ENCODE results near the gene LIMA1. TPM values are rescaled to one million over a fixed set of nuclear protein-coding genes. Genes with fewer than 3 reads are reported as not detected.
"Not testable (repeated sequence)": the region's sequence is repeated elsewhere in the genome, so short reads cannot be mapped to it uniquely, and the experiment has no call there.

Gene LIMA1
- polyA plus RNA-seq, 3 donors, result 15.9 to 134 (median 108) TPM

- H3K27ac ChIP-seq (ENCODE audit: low read depth, low read length), result no peak overlapping the region
- 26 to 41% (median 36%) methylated on average over 1 of the region's 1 CpG for WGBS, 3 donors
Observed at GRCh38 chr12:50175716-50176026, 107.6 kb downstream of the LIMA1 start.

GRCh38 chr12:50174971-50175715 lies 108.2 kb downstream of the LIMA1 start:
- 59 to 69% (median 66%) methylated on average over 16 of the region's 16 CpGs for WGBS, 3 donors
- H3K27ac ChIP-seq (ENCODE audit: low read depth, low read length), result no peak overlapping the region

- H3K27ac ChIP-seq (ENCODE audit: low read depth, low read length), result peak within 1 kb of the TSS; percentile 80
- WGBS, 3 donors, result 1% methylated on average over 61 to 70 of the region's 70 CpGs
Observed at GRCh38 chr12:50167049-50167828, 116.1 kb downstream of the LIMA1 start, which contains the start of gene CERS5. Gene CERS5, minus strand, starts transcription at chr12:50167369. Its CDS starts 72 bp downstream, at chr12:50167297.

- peak overlapping the region; percentile 80 for H3K27ac ChIP-seq (ENCODE audit: low read depth, low read length)
- WGBS, 3 donors, result 0 to 1% (median 1%) methylated on average over 12 of the region's 12 CpGs
Observed at GRCh38 chr12:50166799-50167048, 116.6 kb downstream of the LIMA1 start.

- WGBS, 3 donors, result 95 to 97% (median 95%) methylated on average over 16 to 20 of the region's 20 CpGs
- H3K27ac ChIP-seq (ENCODE audit: low read depth, low read length), result no peak overlapping the region
Observed at GRCh38 chr12:50164963-50165362, 118.4 kb downstream of the LIMA1 start.

GRCh38 chr12:50162230-50162629 lies 121.1 kb downstream of the LIMA1 start:
- H3K27ac ChIP-seq (ENCODE audit: low read depth, low read length), result no peak overlapping the region
- WGBS, 3 donors, result 44 to 69% (median 46%) methylated on average over 2 of the region's 2 CpGs

GRCh38 chr12:50160643-50161042 lies 122.7 kb downstream of the LIMA1 start:
- no peak overlapping the region for H3K27ac ChIP-seq (ENCODE audit: low read depth, low read length)

- no peak overlapping the region for H3K27ac ChIP-seq (ENCODE audit: low read depth, low read length)
- WGBS, 3 donors, result 91 to 94% (median 94%) methylated on average over 2 of the region's 2 CpGs
Observed at GRCh38 chr12:50157259-50157658, 126.1 kb downstream of the LIMA1 start.

GRCh38 chr12:50156641-50157040 lies 126.7 kb downstream of the LIMA1 start:
- no peak overlapping the region for H3K27ac ChIP-seq (ENCODE audit: low read depth, low read length)

- not testable (repeated sequence) for H3K27ac ChIP-seq (ENCODE audit: low read depth, low read length)
- WGBS, 3 donors, result 93 to 98% (median 95%) methylated on average over 5 of the region's 5 CpGs
Observed at GRCh38 chr12:50154947-50155346, 128.4 kb downstream of the LIMA1 start.

- H3K27ac ChIP-seq (ENCODE audit: low read depth, low read length), result no peak overlapping the region
- 51 to 72% (median 63%) methylated on average over 1 of the region's 1 CpG for WGBS, 3 donors
Observed at GRCh38 chr12:50151047-50151687, 132.2 kb downstream of the LIMA1 start.

- 66 to 79% (median 75%) methylated on average over 3 of the region's 3 CpGs for whole genome bisulfite sequencing, 3 donors
- no peak overlapping the region for H3K27ac ChIP-seq (ENCODE audit: low read depth, low read length)
Observed at GRCh38 chr12:50149311-50149710, 134.0 kb downstream of the LIMA1 start.

- not testable (repeated sequence) for H3K27ac ChIP-seq (ENCODE audit: low read depth, low read length)
- whole genome bisulfite sequencing, 3 donors, result 85 to 92% (median 88%) methylated on average over 6 of the region's 6 CpGs
Observed at GRCh38 chr12:50148011-50148410, 135.3 kb downstream of the LIMA1 start.

- H3K27ac ChIP-seq (ENCODE audit: low read depth, low read length), result no peak overlapping the region
- 93 to 98% (median 98%) methylated on average over 4 of the region's 4 CpGs for WGBS, 3 donors
Observed at GRCh38 chr12:50147281-50147680, 136.0 kb downstream of the LIMA1 start.

GRCh38 chr12:50145439-50145838 lies 137.9 kb downstream of the LIMA1 start:
- no peak overlapping the region for H3K27ac ChIP-seq (ENCODE audit: low read depth, low read length)
- WGBS, 3 donors, result 60 to 83% (median 71%) methylated on average over 2 of the region's 2 CpGs

- 64 to 91% (median 89%) methylated on average over 8 of the region's 8 CpGs for WGBS, 3 donors
- no peak overlapping the region for H3K27ac ChIP-seq (ENCODE audit: low read depth, low read length)
Observed at GRCh38 chr12:50142993-50143392, 140.3 kb downstream of the LIMA1 start.

GRCh38 chr12:50132505-50133135 lies 150.7 kb downstream of the LIMA1 start:
- 52 to 71% (median 59%) methylated on average over 2 of the region's 2 CpGs for WGBS, 3 donors
- H3K27ac ChIP-seq (ENCODE audit: low read depth, low read length), result no peak overlapping the region

GRCh38 chr12:50129290-50129689 lies 154.0 kb downstream of the LIMA1 start:
- WGBS, 3 donors, result 69 to 89% (median 86%) methylated on average over 4 of the region's 4 CpGs
- H3K27ac ChIP-seq (ENCODE audit: low read depth, low read length), result no peak overlapping the region

- no peak overlapping the region for H3K27ac ChIP-seq (ENCODE audit: low read depth, low read length)
- WGBS, 3 donors, result 65 to 88% (median 78%) methylated on average over 2 of the region's 2 CpGs
Observed at GRCh38 chr12:50127546-50127945, 155.8 kb downstream of the LIMA1 start.
